ENCODE measurements around the gene SYVN1. TPM values are rescaled to one million over a fixed set of nuclear protein-coding genes. Genes with fewer than 3 reads are reported as not detected.

The SYVN1 gene
- total RNA-seq, 2 donors from 2014 or later = 64.3 to 66.0 TPM

GRCh38 chr11:65128182-65129145, 5.9 kb downstream of the SYVN1 start:
- no peak overlapping the region for H3K27ac ChIP-seq
- H3K9ac ChIP-seq (ENCODE audit: low read depth in 2 of 2, low read length in 2 of 2) = no peak overlapping the region
- no peak for DNase-seq
- H3K4me3 ChIP-seq = no peak overlapping the region
- intact Hi-C loops (cut with DNase I) = no loop called here
- no peaks in the 10 kb centered on the region for H3K9me3 ChIP-seq
- no peak for TF ChIP-seq CTCF (IDR thresholded peaks at IDR 0.05)
- peaks cover 56% of the 10 kb centered on the region for H3K36me3 ChIP-seq
- no peaks in the 10 kb centered on the region for H3K27me3 ChIP-seq
- peaks cover 14% of the 10 kb centered on the region for H3K4me1 ChIP-seq

GRCh38 chr11:65127473-65128181, 6.7 kb downstream of the SYVN1 start:
- Histone ChIP-seq H3K27ac (no peak overlapping the region), H3K9ac (ENCODE audit: low read depth in 2 of 2, low read length in 2 of 2) (no peak overlapping the region), H3K4me3 (no peak overlapping the region), H3K9me3 (no peaks in the 10 kb centered on the region), H3K4me1 (peaks cover 12% of the 10 kb centered on the region), H3K36me3 (peaks cover 56% of the 10 kb centered on the region), H3K27me3 (no peaks in the 10 kb centered on the region)
- no peak for TF ChIP-seq CTCF (IDR thresholded peaks at IDR 0.05)
- DNase-seq = no peak
- intact Hi-C loops (cut with DNase I) = no loop called here

GRCh38 chr11:65126624-65127274, 7.6 kb downstream of the SYVN1 start:
- DNase-seq = no peak
- TF ChIP-seq CTCF (IDR thresholded peaks at IDR 0.05) = no peak
- H3K4me1 ChIP-seq = peaks cover 7% of the 10 kb centered on the region
- no peak overlapping the region for H3K9ac ChIP-seq (ENCODE audit: low read depth in 2 of 2, low read length in 2 of 2)
- intact Hi-C loops (cut with DNase I) = no loop called here
- no peaks in the 10 kb centered on the region for H3K27me3 ChIP-seq
- H3K4me3 ChIP-seq = no peak overlapping the region
- H3K36me3 ChIP-seq = peaks cover 56% of the 10 kb centered on the region
- H3K27ac ChIP-seq = no peak overlapping the region
- no peaks in the 10 kb centered on the region for H3K9me3 ChIP-seq

- H3K4me1 ChIP-seq = peaks cover 7% of the 10 kb centered on the region
- intact Hi-C loops (cut with DNase I) = no loop called here
- no peak for TF ChIP-seq CTCF (IDR thresholded peaks at IDR 0.05)
- H3K9ac ChIP-seq (ENCODE audit: low read depth in 2 of 2, low read length in 2 of 2) = no peak overlapping the region
- peaks cover 48% of the 10 kb centered on the region for H3K36me3 ChIP-seq
- H3K27me3 ChIP-seq = no peaks in the 10 kb centered on the region
- no peak overlapping the region for H3K4me3 ChIP-seq
- no peaks in the 10 kb centered on the region for H3K9me3 ChIP-seq
- H3K27ac ChIP-seq = no peak overlapping the region
- no peak for DNase-seq
Observed at GRCh38 chr11:65125197-65126056, 8.9 kb downstream of the SYVN1 start.
